HCT116 (cell line): ENCODE data around the gene MTFR2. TPM values are rescaled to one million over a fixed set of nuclear protein-coding genes. Genes with fewer than 3 reads are reported as not detected.

Experiments
- ATAC-seq: fragments of 200-7000 bp; cut with Tn5 transposase; 2 replicates; pipeline ENCODE4 v1.9.1; 2020; ENCODE audit warnings: mild to moderate bottlenecking, moderate library complexity
- BruUV-seq: library from RNA; stranded (reverse); fragments of 400-500 nt; replicated peaks from 2 replicates; lab custom pipeline; 2021; lab: Mats Ljungman, UMichigan
- CTCF ChIA-PET: fragments of 300-600 bp; sonication (Branson Sonifier 250); formaldehyde crosslinking; loops from one replicate; lab custom pipeline; 2021; ENCODE audit warnings: antibody characterized with exemption; lab: Charles Lee
- POLR2A ChIA-PET: fragments of 300-600, 350-600 bp; sonication (Branson Sonifier 250); formaldehyde crosslinking; loops from one replicate; lab custom pipeline; 2021; ENCODE audit warnings: antibody characterized with exemption; lab: Charles Lee
- RAD21 ChIA-PET, 2 experiments: fragments of 300-600 bp; sonication (Branson Sonifier 250); formaldehyde crosslinking; loops; one replicate each; lab custom pipeline; 2023; ENCODE audit warnings: low total read pairs in 2 of 2; ENCODE audit not compliant: uncharacterized antibody in 2 of 2, unreplicated experiment in 2 of 2, low non-redundant PET in 1 of 2; lab: Charles Lee
- DNase-seq: peaks from one replicate; pipeline ENCODE4 v3.0.0-alpha.2; 2010; ENCODE audit warnings: low read depth, low spot score
- H2AFZ ChIP-seq: fragments of 200-600 bp; shearing (Covaris generic), sonication (generic); 2 replicates; pipeline ENCODE4 v1.6.1; 2017; ENCODE audit warnings: low read depth, mixed run types, mixed read lengths, antibody characterized with exemption, low read length; ENCODE audit not compliant: poor library complexity, severe bottlenecking
- H3K27ac ChIP-seq: 2 replicates; pipeline ENCODE4 v1.5.1; 2012; ENCODE audit warnings: low read depth, low read length
- H3K27me3 ChIP-seq: fragments of 200-600 bp; sonication (generic); 2 replicates; pipeline ENCODE4 v1.6.1; 2016; ENCODE audit warnings: mixed run types, low read length, mixed read lengths; ENCODE audit not compliant: insufficient read depth
- H3K36me3 ChIP-seq, 2 experiments: fragments of 200-500 bp in 1 of 2; fragments of 200-600 bp in 1 of 2; sonication (Bioruptor generic) in 1 of 2; sonication (generic) in 1 of 2; 2 replicates each; pipeline versions ENCODE4 v1.5.1 to v1.6.1; 2014 to 2016; ENCODE audit warnings: low read length in 2 of 2, inconsistent platforms in 1 of 2, mixed read lengths in 1 of 2, mixed run types in 1 of 2; ENCODE audit not compliant: insufficient read depth in 2 of 2, control insufficient read depth in 1 of 2
- H3K4me1 ChIP-seq, 2 experiments: fragments of 200-600 bp in 1 of 2; sonication (generic) in 1 of 2; 2 replicates each; pipeline versions ENCODE4 v1.5.1 to v1.6.1; 2012 to 2017; ENCODE audit warnings: low read length in 2 of 2, inconsistent platforms in 1 of 2, mild to moderate bottlenecking in 1 of 2, mixed read lengths in 1 of 2, mixed run types in 1 of 2, moderate library complexity in 1 of 2; ENCODE audit not compliant: insufficient read depth in 2 of 2, control insufficient read depth in 1 of 2
- H3K4me2 ChIP-seq: fragments of 200-600 bp; sonication (generic); 2 replicates; pipeline ENCODE4 v1.6.1; 2017; ENCODE audit warnings: mixed run types, low read length, mixed read lengths
- H3K4me3 ChIP-seq, 2 experiments: fragments of 200-600 bp in 1 of 2; sonication (generic) in 1 of 2; replicated peaks in 1 of 2; 2 replicates each; pipeline ENCODE4 v1.5.1; 2011 to 2016; ENCODE audit warnings: low read length in 2 of 2, control low read depth in 1 of 2, low read depth in 1 of 2, mild to moderate bottlenecking in 1 of 2, mixed read lengths in 1 of 2, mixed run types in 1 of 2
- H3K79me2 ChIP-seq: fragments of 200-600 bp; sonication (generic); 2 replicates; pipeline ENCODE4 v1.6.1; 2017; ENCODE audit warnings: mild to moderate bottlenecking, mixed run types, low read length, moderate library complexity, mixed read lengths; ENCODE audit not compliant: insufficient read depth
- H3K9ac ChIP-seq: fragments of 200-600 bp; sonication (generic); 2 replicates; pipeline ENCODE4 v1.6.1; 2016; ENCODE audit warnings: low read length, mixed read lengths
- H3K9me2 ChIP-seq: fragments of 200-600 bp; sonication (generic), shearing (Covaris generic); 2 replicates; pipeline ENCODE4 v1.6.1; 2017; ENCODE audit warnings: mixed run types, mild to moderate bottlenecking, moderate library complexity; ENCODE audit not compliant: insufficient read depth
- H3K9me3 ChIP-seq, 2 experiments: fragments of 200-500 bp in 1 of 2; fragments of 200-600 bp in 1 of 2; sonication (Bioruptor generic) in 1 of 2; sonication (generic) in 1 of 2; 2 replicates each; pipeline ENCODE4 v1.6.1; 2014 to 2017; ENCODE audit warnings: low read length in 2 of 2, mixed read lengths in 2 of 2, inconsistent platforms in 1 of 2, low read depth in 1 of 2, mild to moderate bottlenecking in 1 of 2, mixed run types in 1 of 2, moderate library complexity in 1 of 2; ENCODE audit not compliant: control insufficient read depth in 1 of 2, insufficient read depth in 1 of 2
- H4K20me1 ChIP-seq: fragments of 200-600 bp; sonication (generic), shearing (Covaris generic); 2 replicates; pipeline ENCODE4 v1.6.1; 2017; ENCODE audit warnings: mixed run types, mild to moderate bottlenecking, moderate library complexity; ENCODE audit not compliant: insufficient read depth
- CBX3 ChIP-seq: IDR thresholded peaks from 2 replicates; pipeline ENCODE4 v1.6.1; 2012; ENCODE audit warnings: low read depth
- CEBPB ChIP-seq: IDR thresholded peaks from 2 replicates; pipeline ENCODE4 v1.6.1; 2012; ENCODE audit warnings: low read depth
- CTCF ChIP-seq, 3 experiments: fragments of 200-600 bp in 1 of 3; sonication (generic) in 1 of 3; IDR thresholded peaks in 2 of 3; conservative IDR thresholded peaks in 1 of 3; 2 replicates each; pipeline ENCODE4 v1.5.1; 2012 to 2017; ENCODE audit warnings: low read depth in 2 of 3, low read length in 2 of 3, antibody characterized with exemption in 1 of 3, borderline replicate concordance in 1 of 3, control low read depth in 1 of 3, mild to moderate bottlenecking in 1 of 3, mixed read lengths in 1 of 3, mixed run types in 1 of 3, moderate library complexity in 1 of 3; ENCODE audit not compliant: insufficient read depth in 1 of 3
- EZH2 ChIP-seq: fragments of 200-600 bp; sonication (generic); IDR thresholded peaks from 2 replicates; pipeline ENCODE4 v1.6.1; 2017; ENCODE audit warnings: antibody characterized with exemption, mixed run types
- EZH2phosphoT487 ChIP-seq: fragments of 200-600 bp; IDR thresholded peaks from 2 replicates; pipeline ENCODE4 v1.6.1; 2018; ENCODE audit warnings: antibody characterized with exemption, borderline replicate concordance
- JUND ChIP-seq: IDR thresholded peaks from 2 replicates; pipeline ENCODE4 v1.6.1; 2012
- POLR2AphosphoS5 ChIP-seq: IDR thresholded peaks from 2 replicates; pipeline ENCODE4 v1.6.1; 2011; ENCODE audit warnings: mild to moderate bottlenecking, low read depth, low read length, moderate library complexity
- RAD21 ChIP-seq: IDR thresholded peaks from 2 replicates; pipeline ENCODE4 v1.6.1; 2012; ENCODE audit warnings: low read depth, mild to moderate bottlenecking
- REST ChIP-seq: IDR thresholded peaks from 2 replicates; pipeline ENCODE4 v1.6.1; 2012; ENCODE audit warnings: low read depth
- SP1 ChIP-seq: IDR thresholded peaks from 2 replicates; pipeline ENCODE4 v1.6.1; 2012; ENCODE audit warnings: low read depth
- TCF7L2 ChIP-seq: IDR thresholded peaks from 2 replicates; pipeline ENCODE4 v1.7.0; 2011; ENCODE audit warnings: borderline replicate concordance, inconsistent platforms; ENCODE audit not compliant: insufficient read depth, insufficient read length; ENCODE audit errors: extremely low read depth
- ZNF274 ChIP-seq: fragments of 200-500 bp; sonication (Bioruptor generic); IDR thresholded peaks from 2 replicates; pipeline ENCODE4 v1.6.1; 2014; ENCODE audit warnings: mild to moderate bottlenecking, low read depth, low read length, inconsistent platforms
- intact Hi-C: fragments of 100-400 bp; cut with micrococcal nuclease; formaldehyde crosslinking; loops from 2 replicates; pipeline ENCODE4 v1.10.0; 2022
- total RNA-seq: library from RNA; stranded (reverse); gene quantifications from one replicate; pipeline ENCODE4 v1.2.1, GENCODE V29; 2021; ENCODE audit not compliant: unreplicated experiment
- TF ChIP-seq, protein P1 (sequence below): IDR thresholded peaks from 2 replicates; pipeline ENCODE4 v1.6.1; 2011; ENCODE audit warnings: mild to moderate bottlenecking, low read length, moderate library complexity; ENCODE audit not compliant: insufficient replicate concordance; ENCODE audit errors: extremely low read depth
- TF ChIP-seq, protein P2 (sequence below): IDR thresholded peaks from 2 replicates; pipeline ENCODE4 v1.6.1; 2012

Gene MTFR2
- total RNA-seq, 1 experiment from 2014 or later = 13.2 TPM

- H3K9ac ChIP-seq = no peak overlapping the region
- TF ChIP-seq SP1 = no peak
- no peak for TF ChIP-seq EZH2
- TF ChIP-seq CBX3 = no peak
- TF ChIP-seq, protein P1, sequence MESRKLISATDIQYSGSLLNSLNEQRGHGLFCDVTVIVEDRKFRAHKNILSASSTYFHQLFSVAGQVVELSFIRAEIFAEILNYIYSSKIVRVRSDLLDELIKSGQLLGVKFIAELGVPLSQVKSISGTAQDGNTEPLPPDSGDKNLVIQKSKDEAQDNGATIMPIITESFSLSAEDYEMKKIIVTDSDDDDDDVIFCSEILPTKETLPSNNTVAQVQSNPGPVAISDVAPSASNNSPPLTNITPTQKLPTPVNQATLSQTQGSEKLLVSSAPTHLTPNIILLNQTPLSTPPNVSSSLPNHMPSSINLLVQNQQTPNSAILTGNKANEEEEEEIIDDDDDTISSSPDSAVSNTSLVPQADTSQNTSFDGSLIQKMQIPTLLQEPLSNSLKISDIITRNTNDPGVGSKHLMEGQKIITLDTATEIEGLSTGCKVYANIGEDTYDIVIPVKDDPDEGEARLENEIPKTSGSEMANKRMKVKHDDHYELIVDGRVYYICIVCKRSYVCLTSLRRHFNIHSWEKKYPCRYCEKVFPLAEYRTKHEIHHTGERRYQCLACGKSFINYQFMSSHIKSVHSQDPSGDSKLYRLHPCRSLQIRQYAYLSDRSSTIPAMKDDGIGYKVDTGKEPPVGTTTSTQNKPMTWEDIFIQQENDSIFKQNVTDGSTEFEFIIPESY = no peak
- no peak for TF ChIP-seq CTCF (IDR thresholded peaks at IDR 0.05 in 2 of 3, conservative IDR thresholded peaks at IDR 0.05 in 1 of 3; ENCODE audit: borderline replicate concordance in 1 of 3, insufficient read depth in 1 of 3, low read depth in 2 of 3, low read length in 2 of 3)
- TF ChIP-seq JUND = no peak
- TF ChIP-seq RAD21 = no peak
- TF ChIP-seq ZNF274 = no peak
- TF ChIP-seq REST = no peak
- TF ChIP-seq POLR2AphosphoS5 = no peak
- TF ChIP-seq, protein P2, sequence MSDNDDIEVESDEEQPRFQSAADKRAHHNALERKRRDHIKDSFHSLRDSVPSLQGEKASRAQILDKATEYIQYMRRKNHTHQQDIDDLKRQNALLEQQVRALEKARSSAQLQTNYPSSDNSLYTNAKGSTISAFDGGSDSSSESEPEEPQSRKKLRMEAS = no peak
- no peak for TF ChIP-seq TCF7L2
- no peak for TF ChIP-seq CEBPB
- TF ChIP-seq EZH2phosphoT487 = no peak
- no peaks in the 10 kb centered on the region for H3K9me2 ChIP-seq
- H3K79me2 ChIP-seq = no peaks in the 10 kb centered on the region
- H4K20me1 ChIP-seq = no peaks in the 10 kb centered on the region
- peaks cover 0 to 7% of the 10 kb centered on the region in 2 experiments; a peak in 1 of 4 replicates for H3K4me1 ChIP-seq
- no peak overlapping the region for H2AFZ ChIP-seq
- CTCF ChIA-PET = no interaction called here
- H3K27ac ChIP-seq = no peak overlapping the region
- RAD21 ChIA-PET = no interaction called here
- no peaks in the 10 kb centered on the region for H3K9me3 ChIP-seq
- H3K4me3 ChIP-seq = no peak overlapping the region
- intact Hi-C loops = loop anchor here (5.0 to 10.0 kb wide), 2 partner anchors 307 to 474 kb away; no protein-coding TSS in a partner anchor
- H3K27me3 ChIP-seq = no peaks in the 10 kb centered on the region
- no TSS peak for BruUV-seq
- no peaks in the 10 kb centered on the region; a peak in 1 of 4 replicates for H3K36me3 ChIP-seq
- DNase-seq (no peak), ATAC-seq (no peak)
- POLR2A ChIA-PET = no interaction called here
- no peak overlapping the region for H3K4me2 ChIP-seq
These were observed 21.3 kb downstream of the MTFR2 start for GRCh38 chr6:136228814-136229213.
